HG03520 (cell line): ENCODE data around the gene PCNT.

Experiments
- ATAC-seq: cut with Tn5 transposase; IDR thresholded peaks from one replicate; pipeline ENCODE4 v1.9.1; 2021; ENCODE audit warnings: mild to moderate bottlenecking, moderate library complexity; ENCODE audit not compliant: unreplicated experiment

Gene PCNT

DNA sequence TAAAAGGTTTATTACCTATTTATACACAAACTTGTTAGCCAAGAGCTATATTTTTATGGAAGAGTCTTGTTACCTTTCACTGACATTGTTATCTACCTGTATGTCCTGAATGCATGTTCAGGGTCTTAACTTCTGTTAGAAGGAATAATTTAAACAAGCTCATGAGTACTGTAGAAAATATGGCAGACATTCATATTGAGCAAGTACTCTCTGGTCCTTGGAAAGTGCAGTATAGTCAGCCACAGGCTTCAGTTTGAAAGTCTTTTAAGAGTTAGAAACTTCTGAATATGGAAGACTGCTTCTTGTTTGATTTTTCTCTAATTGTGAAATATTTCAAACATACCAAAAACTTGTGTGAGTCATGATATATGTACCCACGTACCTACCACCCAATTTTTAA, 151.3 kb downstream of the PCNT start:
- no peak for ATAC-seq

DNA sequence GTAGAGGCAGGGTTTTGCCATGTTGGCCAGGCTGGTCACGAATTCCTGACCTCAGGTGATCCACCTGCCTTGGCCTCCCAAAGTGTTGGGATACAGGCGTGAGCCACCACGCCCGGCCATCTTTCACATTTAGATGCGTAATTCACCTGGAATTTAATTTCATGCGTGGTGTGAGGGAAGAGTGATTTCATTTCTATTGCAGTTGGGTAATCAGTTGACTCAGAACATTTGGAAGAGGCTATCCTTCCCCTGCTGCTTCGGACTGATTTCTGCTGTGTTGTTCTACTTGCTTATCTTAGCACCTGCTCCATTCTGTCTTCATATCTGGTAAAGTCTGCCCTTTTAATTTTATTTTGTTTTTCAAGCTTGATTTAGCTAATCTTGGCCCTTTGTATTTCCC, 153.8 kb downstream of the PCNT start:
- ATAC-seq: no peak

DNA sequence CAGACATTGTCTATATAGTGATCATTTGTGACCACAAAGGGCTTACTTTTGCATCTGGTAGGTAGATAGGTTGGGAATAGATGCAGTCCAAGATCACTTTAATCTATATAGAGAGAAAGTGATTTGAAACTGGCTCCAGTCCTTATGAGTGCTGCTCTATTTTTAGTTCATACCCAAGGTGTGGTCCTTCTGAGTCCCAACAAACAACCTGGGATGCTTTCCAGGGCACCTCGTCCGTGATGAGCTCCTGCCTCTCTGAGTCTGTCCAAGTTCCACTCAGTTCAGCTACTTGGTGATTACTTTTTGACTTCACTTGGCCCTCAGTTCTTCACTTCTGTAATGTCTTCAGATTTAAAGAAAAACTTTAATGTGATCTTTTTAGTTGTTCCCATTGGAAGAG, 155.0 kb downstream of the PCNT start:
- no peak for ATAC-seq

DNA sequence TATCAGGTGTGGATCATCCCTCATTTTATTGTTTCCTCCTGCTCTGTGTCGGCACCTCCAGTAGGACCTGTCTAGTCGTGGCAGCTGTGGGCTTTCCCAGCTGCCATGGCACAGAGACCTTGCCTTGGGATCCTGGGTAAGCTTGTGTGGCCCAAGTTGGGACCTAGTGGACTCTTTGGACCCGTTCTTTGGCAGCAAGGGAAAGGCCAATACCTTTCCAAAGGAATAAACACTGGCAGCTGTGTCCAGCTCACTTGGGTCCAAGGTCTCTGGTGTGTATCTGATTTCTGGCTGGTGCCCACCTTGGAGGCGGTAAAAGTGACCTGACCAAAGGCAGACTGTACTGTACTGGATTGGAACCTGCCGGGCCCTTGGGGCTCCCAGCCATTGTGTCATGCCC, 156.5 kb downstream of the PCNT start:
- no peak for ATAC-seq

DNA sequence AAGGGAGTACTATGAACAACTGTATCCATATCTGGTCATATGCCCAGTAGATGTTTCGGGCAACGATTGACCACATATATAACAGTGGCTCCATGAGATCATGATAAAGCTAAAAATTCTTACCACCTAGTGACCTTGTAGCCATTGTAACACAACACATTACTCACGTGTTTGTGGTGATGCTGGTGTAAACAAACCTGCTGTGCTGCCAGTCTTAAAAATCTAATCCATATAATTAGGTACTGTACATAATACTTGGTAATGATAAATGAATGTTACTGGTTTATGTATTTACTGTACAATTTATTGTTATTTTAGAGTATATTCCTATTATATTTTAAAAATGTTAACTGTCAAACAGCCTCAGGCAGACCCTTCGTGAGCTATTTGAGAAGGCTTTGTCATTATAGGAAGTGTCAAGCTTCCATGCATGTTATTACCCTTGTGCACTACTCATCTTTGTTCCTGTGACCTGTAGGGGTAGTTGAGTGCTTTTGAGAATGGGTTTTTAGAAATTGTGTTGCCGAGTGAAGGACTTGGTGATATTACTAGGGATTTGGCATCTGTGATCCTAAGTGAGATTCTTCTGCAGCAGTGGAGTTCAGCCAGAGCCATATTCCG, 158.4 kb downstream of the PCNT start:
- ATAC-seq: no peak

DNA sequence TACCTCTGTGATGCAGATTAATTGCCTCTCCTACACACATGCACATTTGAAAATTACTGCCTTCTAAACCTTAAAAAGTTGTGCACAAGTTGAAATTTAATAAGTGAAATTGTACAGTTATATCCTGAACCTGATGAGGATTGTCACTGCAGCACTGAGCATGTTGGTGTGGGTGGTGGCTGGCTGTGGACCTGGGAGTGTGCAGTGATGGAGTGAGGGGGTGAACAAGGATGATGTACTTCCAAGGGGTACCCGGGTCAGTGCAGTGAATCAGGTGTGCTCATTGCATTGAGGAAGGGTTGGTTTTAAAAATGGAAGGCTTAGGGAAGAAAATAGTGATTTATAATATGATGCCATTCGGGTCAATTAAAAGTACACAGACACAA, 158.9 kb downstream of the PCNT start:
- ATAC-seq: no peak

DNA sequence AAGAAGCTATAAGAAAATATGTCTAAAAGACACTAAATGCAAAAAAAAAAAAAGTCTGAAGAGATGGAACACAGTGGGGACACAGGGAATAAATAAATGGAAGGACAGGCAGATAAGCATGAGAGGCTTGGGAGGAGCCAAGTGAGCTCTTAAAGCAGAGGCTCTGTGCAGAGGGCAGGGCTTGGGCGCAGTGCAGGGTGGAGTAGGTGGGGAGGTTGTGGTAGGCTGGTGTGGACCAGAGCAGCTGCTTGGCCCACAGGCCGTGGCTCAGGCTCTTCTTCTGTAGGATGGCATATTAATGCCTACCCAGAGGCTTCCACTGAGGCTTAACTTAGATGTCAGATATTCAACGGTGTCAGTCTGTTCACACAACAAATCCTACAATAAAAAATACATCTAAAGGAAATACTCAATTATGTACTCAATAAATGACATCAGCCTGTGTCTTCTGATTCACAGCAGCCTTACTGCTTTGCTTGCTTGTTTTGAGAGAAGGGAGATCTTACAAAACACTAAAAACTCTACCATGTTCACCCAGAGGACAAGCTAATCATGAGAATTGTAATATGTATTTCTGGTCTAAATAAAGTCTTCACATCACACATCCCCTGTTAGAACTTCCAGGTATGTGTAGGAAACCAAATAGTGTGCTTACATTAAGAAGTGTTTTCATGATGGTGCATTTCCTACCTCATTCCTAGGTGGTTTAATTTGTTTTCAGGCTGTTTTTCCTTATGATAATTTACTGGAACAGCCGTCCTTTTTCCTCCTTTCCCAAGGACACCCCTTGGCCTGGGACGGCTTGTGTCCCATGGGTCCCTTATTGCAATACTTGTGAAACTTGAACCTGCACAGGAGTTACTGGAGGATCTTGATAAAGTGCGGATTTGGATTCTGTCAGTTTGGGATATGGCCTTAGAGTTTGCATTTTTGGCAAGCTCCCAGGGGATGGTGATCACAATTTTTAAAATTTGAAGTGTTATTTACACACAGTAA, 159.6 kb downstream of the PCNT start:
- no peak for ATAC-seq

DNA sequence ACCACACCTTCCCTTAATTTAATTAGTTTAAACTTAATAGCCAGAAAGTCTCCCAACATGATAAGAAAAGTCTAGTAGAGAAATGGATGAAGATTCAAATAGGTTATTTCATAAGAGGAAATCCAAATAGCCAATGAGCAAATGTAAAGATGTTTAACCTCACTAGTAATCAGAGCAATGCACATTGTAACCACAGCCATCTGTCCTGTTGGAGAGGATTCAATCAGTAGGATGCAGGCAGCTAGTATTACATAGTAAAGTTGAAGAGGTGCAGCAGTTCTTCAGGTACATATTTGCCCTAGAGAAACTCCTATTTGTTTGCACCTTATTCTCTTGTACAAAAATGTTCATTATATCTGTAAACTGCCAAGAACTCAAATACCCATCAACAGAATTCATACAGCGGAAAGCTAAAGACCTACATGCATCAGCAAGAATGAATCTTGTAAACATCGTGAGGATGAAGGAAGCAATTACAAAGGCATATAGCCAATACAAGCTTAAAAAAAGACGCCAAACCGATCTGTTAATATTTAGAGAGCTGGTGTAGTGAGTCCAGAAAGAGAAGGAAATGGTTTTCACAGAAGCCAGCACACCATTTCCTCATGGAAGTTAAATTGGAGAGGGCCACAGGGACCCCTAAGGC, 162.6 kb downstream of the PCNT start:
- no peak for ATAC-seq

DNA sequence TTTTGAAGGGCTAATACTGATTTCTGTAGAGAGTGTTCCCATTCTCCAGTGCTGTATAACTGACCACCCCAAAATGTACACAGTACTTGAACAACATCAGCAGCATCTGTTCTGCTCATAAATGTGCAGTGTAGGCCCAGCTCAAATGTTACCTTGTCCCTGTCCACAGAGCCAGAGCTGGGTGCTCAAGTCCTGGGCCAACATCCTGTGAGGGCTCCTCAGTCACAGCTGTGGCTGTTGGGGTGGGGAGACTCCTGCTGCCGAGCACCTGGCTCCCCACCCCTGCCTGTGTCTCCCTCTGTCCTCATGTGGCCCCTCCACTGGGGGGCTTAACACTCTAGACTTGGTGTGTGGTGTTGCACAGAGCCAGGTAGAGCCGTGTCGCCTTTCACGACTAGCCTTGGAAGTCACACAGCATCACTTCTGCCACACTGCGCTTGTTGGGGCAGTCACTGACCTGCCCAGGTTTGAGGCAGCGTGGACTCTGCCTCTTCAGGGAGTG, 165.3 kb downstream of the PCNT start:
- ATAC-seq: no peak

DNA sequence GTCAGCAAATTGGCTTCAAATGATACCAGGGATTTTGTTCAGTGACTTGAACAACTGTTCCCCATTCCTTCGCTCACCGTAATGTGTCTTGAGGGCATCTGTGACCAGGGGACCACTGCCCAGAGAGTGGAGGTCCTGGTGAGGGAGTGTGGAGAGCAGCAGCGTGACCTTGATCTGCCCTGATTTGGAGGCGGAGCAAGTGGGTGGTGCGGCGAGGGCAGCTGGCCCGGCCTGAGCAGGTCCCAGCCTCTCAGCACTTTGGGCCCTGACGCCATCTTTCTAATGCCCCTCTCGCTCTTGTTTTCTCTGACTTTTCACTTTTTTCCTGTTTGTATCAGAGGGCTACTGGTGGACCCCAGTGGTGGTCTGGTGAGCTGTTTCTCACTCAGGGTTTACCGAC, 165.8 kb downstream of the PCNT start:
- no peak for ATAC-seq

DNA sequence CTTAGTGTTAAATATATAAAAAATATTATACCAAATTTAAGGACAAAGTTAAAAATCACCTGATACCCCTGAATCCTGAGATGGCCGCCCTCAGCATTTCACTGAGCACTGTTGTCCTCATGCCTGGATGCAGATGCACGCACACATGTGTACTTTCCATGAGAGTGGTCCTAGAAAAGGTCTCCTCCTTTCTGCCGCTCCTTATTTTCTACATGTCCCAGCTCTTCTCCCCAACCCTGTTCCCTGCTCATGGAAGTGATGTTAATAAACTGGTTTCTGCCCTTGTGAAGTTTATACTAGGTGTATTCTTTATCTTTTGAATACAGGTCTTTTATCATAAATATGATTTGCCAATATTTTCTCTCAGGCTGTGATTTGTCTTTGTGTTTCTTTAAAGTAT, 167.6 kb downstream of the PCNT start:
- no peak for ATAC-seq

DNA sequence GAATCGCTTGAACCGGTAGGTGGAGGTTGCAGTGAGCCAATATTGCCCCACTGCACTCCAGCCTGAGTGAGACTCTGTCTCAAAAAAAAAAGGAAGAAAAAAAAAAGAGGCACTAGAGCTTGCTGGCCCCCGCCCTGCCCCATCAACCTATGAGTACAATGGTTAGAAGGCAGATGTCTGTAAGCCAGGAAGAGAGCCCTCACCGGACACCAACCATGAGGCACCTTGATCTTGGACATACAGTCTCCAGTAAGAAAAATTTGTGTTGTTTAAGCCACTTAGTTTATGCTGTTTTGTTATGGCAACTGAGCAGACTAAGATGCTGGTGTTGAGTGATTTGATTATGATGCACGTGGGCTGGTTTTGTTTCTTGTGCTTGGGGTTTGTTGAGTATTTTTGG, 168.9 kb downstream of the PCNT start:
- no peak for ATAC-seq

DNA sequence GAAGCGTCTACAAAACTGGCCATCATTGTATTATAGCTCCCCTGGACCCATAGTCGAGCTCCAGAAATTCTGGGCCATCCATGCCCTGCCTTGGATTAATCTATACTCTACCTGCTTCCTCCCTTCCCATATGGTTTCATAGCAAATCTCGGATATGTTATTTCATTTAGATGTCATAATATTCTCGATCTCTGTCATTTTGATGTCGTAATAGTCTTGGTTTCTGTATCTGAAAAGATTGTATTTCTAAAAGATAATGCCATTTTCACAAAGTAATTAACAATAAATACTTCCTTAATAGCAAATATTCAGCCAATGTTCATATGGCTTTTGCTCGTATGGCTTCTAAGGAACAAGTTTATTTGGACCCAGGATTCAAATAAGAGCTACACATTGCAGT, 169.9 kb downstream of the PCNT start:
- ATAC-seq: no peak
